Neural crest cell (in vitro differentiated cells): Measurements from ENCODE around the gene UBE3C. TPM values are rescaled to one million over a fixed set of nuclear protein-coding genes. Genes with fewer than 3 reads are reported as not detected.

Experiments used
- DNase-seq: peaks from one replicate; pipeline ENCODE4 v3.0.0; 2021; ENCODE audit warnings: low read depth, mixed read lengths, low spot score
- H3K27ac Mint-ChIP-seq: one replicate; pipeline ENCODE4 v1.8.0; 2021; ENCODE audit warnings: mild to moderate bottlenecking, mixed read lengths; ENCODE audit not compliant: unreplicated experiment
- H3K27me3 Mint-ChIP-seq: 2 replicates; pipeline ENCODE4 v1.8.0; 2021; ENCODE audit warnings: low read depth, mild to moderate bottlenecking, mixed read lengths
- H3K36me3 Mint-ChIP-seq: 2 replicates; pipeline ENCODE4 v1.8.0; 2021; ENCODE audit warnings: low read depth, mild to moderate bottlenecking, mixed read lengths
- H3K4me1 Mint-ChIP-seq: 2 replicates; pipeline ENCODE4 v1.8.0; 2021; ENCODE audit warnings: mixed read lengths
- H3K4me3 Mint-ChIP-seq: one replicate; pipeline ENCODE4 v1.8.0; 2021; ENCODE audit warnings: mild to moderate bottlenecking, mixed read lengths
- H3K9me3 Mint-ChIP-seq: 2 replicates; pipeline ENCODE4 v1.8.0; 2021; ENCODE audit warnings: mixed read lengths
- total RNA-seq: library from RNA; stranded (reverse); gene quantifications from 2 replicates; pipeline ENCODE4 v1.2.1, GENCODE V29; 2021
- TF ChIP-seq, protein P1 (sequence below): fragments of 200-600 bp; sonication (generic); conservative IDR thresholded peaks from 2 replicates; pipeline ENCODE4 v1.5.0; 2021; ENCODE audit warnings: antibody characterized with exemption, mild to moderate bottlenecking

Gene UBE3C
- total RNA-seq, 1 donor from 2014 or later, result 46.8 TPM

GRCh38 chr7:157310676-157311185, 172.0 kb downstream of the UBE3C start:
- TF ChIP-seq, protein P1, sequence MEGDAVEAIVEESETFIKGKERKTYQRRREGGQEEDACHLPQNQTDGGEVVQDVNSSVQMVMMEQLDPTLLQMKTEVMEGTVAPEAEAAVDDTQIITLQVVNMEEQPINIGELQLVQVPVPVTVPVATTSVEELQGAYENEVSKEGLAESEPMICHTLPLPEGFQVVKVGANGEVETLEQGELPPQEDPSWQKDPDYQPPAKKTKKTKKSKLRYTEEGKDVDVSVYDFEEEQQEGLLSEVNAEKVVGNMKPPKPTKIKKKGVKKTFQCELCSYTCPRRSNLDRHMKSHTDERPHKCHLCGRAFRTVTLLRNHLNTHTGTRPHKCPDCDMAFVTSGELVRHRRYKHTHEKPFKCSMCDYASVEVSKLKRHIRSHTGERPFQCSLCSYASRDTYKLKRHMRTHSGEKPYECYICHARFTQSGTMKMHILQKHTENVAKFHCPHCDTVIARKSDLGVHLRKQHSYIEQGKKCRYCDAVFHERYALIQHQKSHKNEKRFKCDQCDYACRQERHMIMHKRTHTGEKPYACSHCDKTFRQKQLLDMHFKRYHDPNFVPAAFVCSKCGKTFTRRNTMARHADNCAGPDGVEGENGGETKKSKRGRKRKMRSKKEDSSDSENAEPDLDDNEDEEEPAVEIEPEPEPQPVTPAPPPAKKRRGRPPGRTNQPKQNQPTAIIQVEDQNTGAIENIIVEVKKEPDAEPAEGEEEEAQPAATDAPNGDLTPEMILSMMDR, result no peak
- Mint-ChIP-seq H3K27me3 (no peaks in the 10 kb centered on the region), H3K36me3 (no peaks in the 10 kb centered on the region), H3K4me3 (peak overlapping the region; percentile 19), H3K4me1 (peaks cover 12% of the 10 kb centered on the region), H3K9me3 (no peaks in the 10 kb centered on the region), H3K27ac (peak overlapping the region; percentile 71)
- no peak for DNase-seq

GRCh38 chr7:157312941-157313340, 174.2 kb downstream of the UBE3C start:
- DNase-seq, result no peak
- no peaks in the 10 kb centered on the region for H3K36me3 Mint-ChIP-seq
- H3K4me1 Mint-ChIP-seq, result peaks cover 12% of the 10 kb centered on the region
- H3K27me3 Mint-ChIP-seq, result no peaks in the 10 kb centered on the region
- no peak overlapping the region for H3K27ac Mint-ChIP-seq
- H3K4me3 Mint-ChIP-seq, result no peak overlapping the region
- no peaks in the 10 kb centered on the region for H3K9me3 Mint-ChIP-seq
- TF ChIP-seq, protein P1, result no peak

GRCh38 chr7:157313645-157314044, 174.9 kb downstream of the UBE3C start:
- H3K9me3 Mint-ChIP-seq, result no peaks in the 10 kb centered on the region
- H3K4me1 Mint-ChIP-seq, result peaks cover 15% of the 10 kb centered on the region
- no peak for DNase-seq
- H3K4me3 Mint-ChIP-seq, result no peak overlapping the region
- no peak overlapping the region for H3K27ac Mint-ChIP-seq
- H3K27me3 Mint-ChIP-seq, result no peaks in the 10 kb centered on the region
- no peaks in the 10 kb centered on the region for H3K36me3 Mint-ChIP-seq
- TF ChIP-seq, protein P1, result no peak

GRCh38 chr7:157318015-157318706, 179.4 kb downstream of the UBE3C start:
- TF ChIP-seq, protein P1, result no peak
- Mint-ChIP-seq H3K36me3 (no peaks in the 10 kb centered on the region), H3K4me1 (peaks cover 8% of the 10 kb centered on the region), H3K27me3 (no peaks in the 10 kb centered on the region), H3K27ac (no peak overlapping the region), H3K4me3 (no peak overlapping the region), H3K9me3 (no peaks in the 10 kb centered on the region)
- DNase-seq, result no peak

Other genes with a start within 250 kb of the UBE3C start
- 55.1 and 58.0 TPM in 2 replicates for gene LMBR1, start 245.7 kb upstream of the UBE3C start, total RNA-seq
- gene NOM1, start 189.2 kb upstream of the UBE3C start, total RNA-seq, result 25.2 and 28.2 TPM in 2 replicates
- gene MNX1, start 128.3 kb upstream of the UBE3C start, total RNA-seq, result 0.14 and 0.34 TPM in 2 replicates
- gene DNAJB6, start 198.1 kb downstream of the UBE3C start, total RNA-seq, result 102 and 107 TPM in 2 replicates